T-cell (primary cell): ENCODE data around the gene SACS. TPM values are rescaled to one million over a fixed set of nuclear protein-coding genes. Genes with fewer than 3 reads are reported as not detected.

Experiments
- ATAC-seq, 4 experiments: fragments of 200-7000 bp in 3 of 4; fragments of 150-1000 bp in 1 of 4; cut with Tn5 transposase; replicated peaks in 1 of 4; 1 replicate in 3 of 4; 2 replicates in 1 of 4; pipeline ENCODE4 v1.10.0; 2021; ENCODE audit warnings: moderate library complexity in 3 of 4, mild to moderate bottlenecking in 2 of 4, moderate number of reproducible peaks in 1 of 4
- CTCF ChIA-PET, 2 donors: fragments of 300-600 bp; sonication (Branson Sonifier 250); formaldehyde crosslinking; loops; one replicate each; lab custom pipeline; 2022; ENCODE audit warnings: antibody characterized with exemption in 2 of 2; lab: Charles Lee
- POLR2A ChIA-PET, 2 donors: fragments of 300-600 bp; sonication (Branson Sonifier 250); formaldehyde crosslinking; loops; one replicate each; lab custom pipeline; 2022; ENCODE audit warnings: antibody characterized with exemption in 2 of 2; lab: Charles Lee
- DNase-seq, 35 experiments: peaks; one replicate each; pipeline versions ENCODE4 v3.0.0 to v3.0.0-alpha.2; 2013 to 2023
- H3K27ac ChIP-seq: one replicate; pipeline ENCODE4 v1.5.1; 2013; ENCODE audit warnings: low read length
- H3K27me3 ChIP-seq, 2 experiments: replicated peaks in 1 of 2; 1 replicate in 1 of 2; 2 replicates in 1 of 2; pipeline versions ENCODE4 v1.6.1 to v1.7.0; 2013; ENCODE audit warnings: low read length in 1 of 2, mixed read lengths in 1 of 2; ENCODE audit not compliant: control insufficient read depth in 2 of 2, insufficient read depth in 2 of 2; ENCODE audit errors: extremely low read depth in 1 of 2
- H3K36me3 ChIP-seq, 2 donors: 1 replicate in 1 of 2; 2 replicates in 1 of 2; pipeline versions ENCODE4 v1.6.1 to v1.7.0; 2013; ENCODE audit warnings: low read length in 1 of 2; ENCODE audit not compliant: control insufficient read depth in 2 of 2, insufficient read depth in 1 of 2; ENCODE audit errors: extremely low read depth in 1 of 2
- H3K4me1 ChIP-seq, 2 experiments: 1 replicate in 1 of 2; 2 replicates in 1 of 2; pipeline versions ENCODE4 v1.6.1 to v1.7.0; 2013; ENCODE audit warnings: low read length in 2 of 2, mixed read lengths in 1 of 2; ENCODE audit not compliant: insufficient read depth in 2 of 2, control insufficient read depth in 1 of 2; ENCODE audit errors: extremely low read depth in 1 of 2
- H3K4me3 ChIP-seq, 2 donors: 1 replicate in 1 of 2; 2 replicates in 1 of 2; pipeline versions ENCODE4 v1.5.1 to v1.7.0; 2013; ENCODE audit warnings: mild to moderate bottlenecking in 2 of 2, low read length in 1 of 2, moderate library complexity in 1 of 2; ENCODE audit not compliant: control insufficient read depth in 1 of 2; ENCODE audit errors: extremely low read depth in 1 of 2
- H3K9me3 ChIP-seq: 2 replicates; pipeline ENCODE4 v1.7.0; 2013
- H3K27ac Mint-ChIP-seq, 2 donors: one replicate each; pipeline ENCODE4 v1.8.0; 2020 to 2021; ENCODE audit warnings: mild to moderate bottlenecking in 2 of 2, mixed read lengths in 2 of 2
- H3K27me3 Mint-ChIP-seq, 2 donors: one replicate each; pipeline ENCODE4 v1.8.0; 2021 to 2022; ENCODE audit warnings: mixed read lengths in 2 of 2
- H3K36me3 Mint-ChIP-seq: one replicate; pipeline ENCODE4 v1.8.0; 2021; ENCODE audit warnings: mixed read lengths
- H3K4me1 Mint-ChIP-seq, 3 donors: one replicate each; pipeline ENCODE4 v1.8.0; 2020 to 2022; ENCODE audit warnings: mixed read lengths in 3 of 3, mild to moderate bottlenecking in 1 of 3
- H3K4me3 Mint-ChIP-seq, 3 donors: one replicate each; pipeline ENCODE4 v1.8.0; 2020 to 2022; ENCODE audit warnings: mild to moderate bottlenecking in 3 of 3, mixed read lengths in 3 of 3, moderate library complexity in 3 of 3
- H3K9me3 Mint-ChIP-seq, 3 donors: one replicate each; pipeline ENCODE4 v1.8.0; 2020 to 2022; ENCODE audit warnings: mixed read lengths in 3 of 3
- WGBS: methylation state at CpG from one replicate; pipeline ENCODE4 v1.1.5; 2013; ENCODE audit warnings: missing lambda C conversion rate; ENCODE audit not compliant: insufficient coverage; 5-methylcytosine and 5-hydroxymethylcytosine counted together
- total RNA-seq, 35 experiments: library from RNA in 6 of 35; stranded (reverse) in 6 of 35; fragments of 120-200 nt in 1 of 35; gene quantifications; one replicate each; pipeline versions ENCODE4 v1.2.1 to v1.2.4 and lab custom pipeline; 2013 to 2026

The SACS gene
- total RNA-seq, 5 donors from 2014 or later (not counting 1 experiment from before 2014, with no cell fraction given), result 17.6 to 28.6 (median 27.3) TPM

DNA sequence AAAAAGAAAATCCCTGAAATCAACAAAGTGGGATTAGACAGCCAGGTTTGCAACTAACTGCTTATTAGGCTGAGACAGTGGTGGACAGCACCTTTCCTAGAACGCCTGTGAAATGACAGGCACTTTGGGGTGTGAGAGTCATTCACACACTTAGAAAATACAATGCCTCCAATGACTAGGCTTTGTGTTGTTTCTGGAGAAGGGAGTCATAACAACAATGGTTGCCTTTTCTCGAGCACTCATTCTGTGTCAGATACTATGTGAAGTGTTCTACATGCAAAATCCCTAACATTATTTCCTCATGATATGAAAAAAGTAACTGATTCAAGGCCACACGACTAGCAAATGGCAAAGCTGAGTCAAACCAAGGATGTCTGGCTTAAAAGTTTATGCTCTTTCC is 41.2 kb downstream of the SACS start:
- ChIA-PET CTCF (no interaction called here), POLR2A (no interaction called here)
- Histone ChIP-seq H3K4me3 (no peak overlapping the region), H3K9me3 (no peaks in the 10 kb centered on the region), H3K4me1 (no peaks in the 10 kb centered on the region), H3K36me3 (no peaks in the 10 kb centered on the region), H3K27me3 (peaks cover 0 to 2% of the 10 kb centered on the region in 2 experiments), H3K27ac (no peak overlapping the region)
- DNase-seq (no peak), ATAC-seq (no peak)
- WGBS, result no CpG with 5 or more reads among the region's 3 CpGs
- Mint-ChIP-seq H3K9me3 (no peaks in the 10 kb centered on the region), H3K27me3 (peaks cover 3 to 5% of the 10 kb centered on the region in 2 donors), H3K36me3 (no peaks in the 10 kb centered on the region), H3K27ac (no peak overlapping the region), H3K4me3 (no peak overlapping the region), H3K4me1 (no peaks in the 10 kb centered on the region)

DNA sequence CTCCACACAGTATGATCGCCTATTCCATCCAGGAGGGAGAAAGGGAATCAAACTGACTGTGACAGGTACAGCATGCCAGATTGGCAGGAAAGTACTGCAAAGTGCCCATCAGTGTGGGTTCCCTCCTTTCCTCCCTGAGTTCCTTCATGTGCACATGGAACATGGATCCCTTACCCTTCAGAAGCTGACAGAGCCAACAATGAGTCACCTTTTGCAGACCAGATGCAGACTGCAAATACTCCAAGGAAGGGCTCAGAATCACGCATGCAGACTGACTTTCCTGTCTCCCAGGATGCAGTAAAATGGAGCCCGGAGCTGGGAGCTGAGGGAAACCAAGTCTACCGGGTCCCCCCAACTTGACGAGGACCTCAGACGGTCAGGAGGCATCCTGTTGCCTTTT is 41.8 kb downstream of the SACS start:
- no peaks in the 10 kb centered on the region for H3K9me3 ChIP-seq
- ATAC-seq (no peak), DNase-seq (no peak)
- no peak overlapping the region for H3K4me3 Mint-ChIP-seq
- H3K27ac Mint-ChIP-seq, result no peak overlapping the region
- H3K4me3 ChIP-seq, result no peak overlapping the region
- no peaks in the 10 kb centered on the region for H3K9me3 Mint-ChIP-seq
- CTCF ChIA-PET, result no interaction called here
- H3K27ac ChIP-seq, result no peak overlapping the region
- no peaks in the 10 kb centered on the region for H3K36me3 ChIP-seq
- H3K27me3 Mint-ChIP-seq, result peaks cover 3 to 6% of the 10 kb centered on the region in 2 donors
- POLR2A ChIA-PET, result no interaction called here
- H3K4me1 ChIP-seq, result no peaks in the 10 kb centered on the region
- WGBS, result 83% methylated on average over 5 of the region's 6 CpGs
- no peaks in the 10 kb centered on the region for H3K36me3 Mint-ChIP-seq
- peaks cover 0 to 2% of the 10 kb centered on the region in 2 experiments for H3K27me3 ChIP-seq
- peaks cover 0 to under 1% (median under 1%) of the 10 kb centered on the region in 3 donors for H3K4me1 Mint-ChIP-seq

- Histone ChIP-seq H3K4me1 (no peaks in the 10 kb centered on the region), H3K27me3 (no peaks in the 10 kb centered on the region), H3K27ac (no peak overlapping the region), H3K4me3 (no peak overlapping the region), H3K36me3 (no peaks in the 10 kb centered on the region), H3K9me3 (no peaks in the 10 kb centered on the region)
- Mint-ChIP-seq H3K36me3 (no peaks in the 10 kb centered on the region), H3K4me3 (no peak overlapping the region), H3K27ac (no peak overlapping the region), H3K27me3 (peaks cover 6 to 9% of the 10 kb centered on the region in 2 donors), H3K9me3 (no peaks in the 10 kb centered on the region), H3K4me1 (peaks cover 0 to 14% (median 2%) of the 10 kb centered on the region in 3 donors)
- CTCF ChIA-PET, result interaction anchor here in 1 of 2 donors (0.7 kb wide), 1 partner anchor 51 kb away, joined by 3 read pairs; no protein-coding TSS in a partner anchor
- no peak for ATAC-seq
- POLR2A ChIA-PET, result no interaction called here
- no peak for DNase-seq
- no CpG with 5 or more reads among the region's 2 CpGs for WGBS
Measured at GRCh38 chr13:23386533-23386932, 47.0 kb downstream of the SACS start.

DNA sequence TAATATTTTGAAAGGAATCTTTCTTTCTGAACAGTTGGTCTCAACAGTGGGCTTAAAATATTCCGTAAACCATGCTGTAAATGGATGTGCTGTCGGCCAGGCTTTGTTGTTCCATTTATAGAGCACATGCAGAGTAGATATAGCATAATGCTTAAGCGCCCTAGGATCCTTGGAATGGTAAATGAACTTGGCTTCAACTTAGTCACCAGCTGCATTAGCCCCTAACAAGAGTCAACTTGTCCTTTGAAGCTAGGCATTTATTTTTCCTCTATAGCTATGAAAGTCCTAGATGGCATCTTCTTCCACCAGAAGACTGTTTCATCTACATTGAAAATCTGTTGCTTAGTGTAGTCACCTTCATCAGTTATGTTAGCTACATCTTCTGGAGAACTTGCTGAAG is 47.6 kb downstream of the SACS start:
- no peaks in the 10 kb centered on the region for H3K9me3 ChIP-seq
- Mint-ChIP-seq H3K4me3 (no peak overlapping the region), H3K36me3 (no peaks in the 10 kb centered on the region), H3K27ac (no peak overlapping the region), H3K27me3 (peaks cover 5 to 9% of the 10 kb centered on the region in 2 donors), H3K9me3 (no peaks in the 10 kb centered on the region), H3K4me1 (peaks cover 0 to 14% (median 2%) of the 10 kb centered on the region in 3 donors)
- no peak overlapping the region for H3K4me3 ChIP-seq
- CTCF ChIA-PET, result interaction anchor here in 1 of 2 donors (0.7 kb wide), 1 partner anchor 52 kb away, joined by 3 read pairs; no protein-coding TSS in a partner anchor
- no peak overlapping the region for H3K27ac ChIP-seq
- H3K4me1 ChIP-seq, result no peaks in the 10 kb centered on the region
- 90% methylated on average over 2 of the region's 3 CpGs for WGBS
- no peak for DNase-seq
- no peak for ATAC-seq
- POLR2A ChIA-PET, result no interaction called here
- H3K27me3 ChIP-seq, result no peaks in the 10 kb centered on the region
- no peaks in the 10 kb centered on the region for H3K36me3 ChIP-seq

- ChIA-PET CTCF (no interaction called here), POLR2A (no interaction called here)
- H3K27me3 ChIP-seq, result no peaks in the 10 kb centered on the region
- Mint-ChIP-seq H3K36me3 (no peaks in the 10 kb centered on the region), H3K9me3 (no peaks in the 10 kb centered on the region), H3K4me1 (peaks cover 6 to 24% (median 11%) of the 10 kb centered on the region in 3 donors), H3K4me3 (no peak overlapping the region), H3K27ac (no peak overlapping the region), H3K27me3 (peaks cover 5 to 9% of the 10 kb centered on the region in 2 donors)
- H3K36me3 ChIP-seq, result no peaks in the 10 kb centered on the region
- DNase-seq, result peak in 1 of 35 experiments; percentile 22
- H3K27ac ChIP-seq, result no peak overlapping the region
- peak in 1 of 4 experiments; percentile 55 for ATAC-seq
- 70% methylated on average over 3 of the region's 4 CpGs for WGBS
- peaks cover 0 to 3% of the 10 kb centered on the region in 2 experiments for H3K4me1 ChIP-seq
- no peak overlapping the region for H3K4me3 ChIP-seq
- H3K9me3 ChIP-seq, result no peaks in the 10 kb centered on the region
Measured at GRCh38 chr13:23384111-23384510, 49.4 kb downstream of the SACS start.

GRCh38 chr13:23383151-23383550 is 50.4 kb downstream of the SACS start:
- 95% methylated on average over 6 of the region's 6 CpGs for WGBS
- ChIA-PET POLR2A (no interaction called here), CTCF (no interaction called here)
- no peak for ATAC-seq
- no peak overlapping the region for H3K4me3 ChIP-seq
- no peaks in the 10 kb centered on the region for H3K9me3 ChIP-seq
- no peaks in the 10 kb centered on the region for H3K27me3 ChIP-seq
- no peaks in the 10 kb centered on the region for H3K36me3 Mint-ChIP-seq
- peaks cover 0 to 8% of the 10 kb centered on the region in 2 experiments for H3K4me1 ChIP-seq
- DNase-seq, result no peak
- H3K4me3 Mint-ChIP-seq, result no peak overlapping the region
- H3K9me3 Mint-ChIP-seq, result no peaks in the 10 kb centered on the region
- no peak overlapping the region for H3K27ac Mint-ChIP-seq
- H3K4me1 Mint-ChIP-seq, result peaks cover 16 to 34% (median 19%) of the 10 kb centered on the region in 3 donors
- H3K27ac ChIP-seq, result no peak overlapping the region
- no peaks in the 10 kb centered on the region for H3K36me3 ChIP-seq
- H3K27me3 Mint-ChIP-seq, result peaks cover 5 to 9% of the 10 kb centered on the region in 2 donors
